GM19452 (cell line): ENCODE results near the gene STAT3.
"Not testable (repeated sequence)": the region's sequence is repeated elsewhere in the genome, so short reads cannot be mapped to it uniquely, and the experiment has no call there.

Source experiments
- ATAC-seq: cut with Tn5 transposase; IDR thresholded peaks from one replicate; pipeline ENCODE4 v1.9.1; 2021; ENCODE audit not compliant: unreplicated experiment

STAT3 gene

DNA sequence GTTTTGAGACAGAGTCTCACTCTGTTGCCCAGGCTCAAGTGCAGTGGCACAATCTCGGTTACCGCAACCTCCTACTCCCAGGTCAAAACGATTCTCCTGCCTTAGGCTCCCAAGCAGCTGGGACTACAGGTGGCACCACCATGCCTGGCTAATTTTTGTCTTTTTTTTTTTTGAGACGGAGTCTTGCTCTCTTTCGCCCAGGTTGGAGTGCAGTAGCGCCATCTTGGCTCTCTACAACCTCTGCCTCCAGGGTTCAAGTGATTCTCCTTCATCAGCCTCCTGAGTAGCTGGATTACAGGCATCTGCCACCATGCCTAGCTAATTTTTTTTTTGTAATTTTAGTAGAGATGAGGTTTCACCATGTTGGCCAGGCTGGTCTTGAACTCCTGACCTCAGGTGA is 70.3 kb downstream of the STAT3 start:
- ATAC-seq: not testable (repeated sequence)

DNA sequence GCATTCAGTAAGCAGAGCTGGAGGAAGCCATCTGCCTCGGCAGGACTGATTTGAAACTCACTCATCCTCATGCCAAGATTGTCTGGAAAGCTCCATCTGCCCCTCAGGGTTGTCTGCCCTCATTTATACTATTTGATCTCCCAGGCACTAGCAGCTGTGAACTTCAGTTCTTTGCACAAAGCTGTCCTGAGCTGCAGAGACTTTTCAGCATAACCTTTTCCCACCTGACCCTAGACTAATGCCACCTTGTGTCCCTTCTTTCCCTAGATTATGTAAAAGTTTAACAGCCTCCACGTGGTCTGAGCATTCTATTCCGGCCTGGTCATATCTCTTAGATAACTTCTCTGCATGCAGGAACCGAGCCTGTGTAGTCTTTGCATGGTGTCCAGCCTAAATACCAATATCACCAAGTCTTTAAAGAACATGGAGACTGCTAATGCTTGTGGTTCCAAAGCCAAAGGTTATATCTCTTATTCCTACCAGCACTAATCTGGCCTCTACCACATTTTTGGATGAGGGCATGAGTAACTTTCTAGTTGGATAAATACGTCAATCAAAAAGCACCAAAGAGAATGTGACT is 70.9 kb downstream of the STAT3 start:
- no peak for ATAC-seq

DNA sequence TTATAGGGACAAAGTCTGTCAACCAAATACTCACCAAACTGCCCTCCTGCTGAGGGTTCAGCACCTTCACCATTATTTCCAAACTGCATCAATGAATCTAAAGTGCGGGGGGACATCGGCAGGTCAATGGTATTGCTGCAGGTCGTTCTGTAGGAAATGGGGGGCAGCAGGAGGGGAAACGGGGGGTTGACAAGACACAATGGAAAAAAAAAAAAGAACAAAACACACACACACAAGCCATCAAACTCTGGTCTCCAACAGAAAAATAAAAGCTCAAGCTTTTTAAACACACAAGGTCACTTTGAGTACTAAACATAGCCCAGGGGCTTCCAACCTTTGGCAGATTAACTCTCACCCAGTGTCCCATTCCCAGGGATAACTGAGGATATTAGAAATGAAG is 71.5 kb downstream of the STAT3 start:
- no peak for ATAC-seq

DNA sequence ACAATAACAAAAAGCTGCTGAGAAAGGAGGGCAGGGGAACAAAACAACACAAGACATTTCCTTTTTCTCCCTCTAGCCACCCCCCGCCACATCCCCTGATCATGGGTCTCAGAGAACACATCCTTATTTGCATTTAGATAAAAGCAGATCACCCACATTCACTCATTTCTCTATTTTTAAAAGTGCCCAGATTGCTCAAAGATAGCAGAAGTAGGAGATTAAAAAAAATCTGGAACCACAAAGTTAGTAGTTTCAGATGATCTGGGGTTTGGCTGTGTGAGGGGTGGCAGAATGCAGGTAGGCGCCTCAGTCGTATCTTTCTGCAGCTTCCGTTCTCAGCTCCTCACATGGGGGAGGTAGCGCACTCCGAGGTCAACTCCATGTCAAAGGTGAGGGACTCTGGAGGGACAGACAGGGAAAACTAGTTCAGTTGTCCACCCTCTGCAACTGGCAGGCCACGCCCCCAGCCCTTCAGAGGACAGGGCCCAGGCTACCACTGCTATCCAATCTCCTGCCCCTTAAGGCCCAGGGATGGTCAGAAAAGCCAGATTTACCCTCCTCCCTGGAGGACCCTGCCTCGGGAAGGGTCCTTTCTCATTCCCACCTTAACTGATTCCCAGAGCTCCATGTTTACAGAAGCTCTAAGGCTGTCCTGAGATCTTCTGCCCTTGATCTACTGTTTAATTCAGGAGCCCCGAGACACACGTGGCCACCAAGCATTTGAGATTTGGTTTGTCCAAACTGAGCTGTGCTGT is 72.7 kb downstream of the STAT3 start:
- ATAC-seq: no peak

DNA sequence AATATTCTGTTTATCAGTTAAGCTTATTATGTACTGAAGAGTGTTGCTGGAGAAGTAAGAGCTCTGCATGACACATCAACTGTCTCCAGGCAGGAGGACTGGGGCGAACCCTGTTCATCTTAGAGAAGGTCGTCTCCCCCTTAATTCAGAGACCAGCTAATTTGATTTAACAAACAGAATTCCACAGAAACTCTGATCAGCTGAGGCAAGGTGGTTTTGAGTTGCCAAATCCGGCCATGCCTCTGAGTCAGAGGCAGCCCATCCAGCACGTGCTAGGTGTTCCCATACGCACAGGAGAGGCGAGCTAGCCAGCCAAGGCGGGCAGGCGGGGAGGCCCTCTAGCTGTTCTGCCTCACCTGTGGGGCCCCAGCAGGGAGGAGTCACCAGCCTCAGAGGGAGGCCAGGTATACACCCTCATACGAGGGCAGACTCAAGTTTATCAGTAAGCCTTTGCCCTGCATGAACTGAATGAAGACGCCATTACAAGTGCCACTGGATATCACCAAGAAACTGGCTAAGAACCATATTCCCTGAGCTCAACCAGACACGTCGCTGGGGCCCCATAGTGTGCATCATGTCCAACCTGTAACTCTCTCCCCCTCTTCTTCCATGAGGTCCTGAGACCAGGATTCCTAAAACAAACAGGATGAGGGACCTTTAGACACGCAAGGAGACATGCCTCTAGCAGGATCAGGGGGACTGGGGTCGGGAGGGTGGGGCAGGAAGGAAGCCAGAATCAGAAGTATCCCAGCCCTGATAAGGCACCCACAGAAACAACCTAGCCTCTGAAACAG is 74.3 kb downstream of the STAT3 start:
- ATAC-seq: no peak

DNA sequence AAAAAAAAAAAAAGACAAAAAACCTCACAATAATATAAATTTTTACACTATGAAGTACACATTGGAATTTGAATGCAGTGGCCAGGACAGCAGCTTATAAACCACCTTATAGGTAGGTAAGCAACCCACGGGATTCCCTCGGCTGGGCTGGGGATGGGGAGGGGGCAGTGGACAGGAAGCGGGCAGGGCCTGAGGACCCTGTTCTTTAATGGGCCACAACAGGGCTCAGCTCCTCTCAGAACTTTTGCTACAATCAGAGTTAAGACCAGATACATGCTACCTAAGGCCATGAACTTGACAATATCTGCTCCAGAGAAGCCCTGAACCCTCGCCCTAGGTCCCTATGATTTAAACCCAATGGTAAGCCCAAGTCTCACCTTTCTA is 74.9 kb downstream of the STAT3 start:
- ATAC-seq: no peak

DNA sequence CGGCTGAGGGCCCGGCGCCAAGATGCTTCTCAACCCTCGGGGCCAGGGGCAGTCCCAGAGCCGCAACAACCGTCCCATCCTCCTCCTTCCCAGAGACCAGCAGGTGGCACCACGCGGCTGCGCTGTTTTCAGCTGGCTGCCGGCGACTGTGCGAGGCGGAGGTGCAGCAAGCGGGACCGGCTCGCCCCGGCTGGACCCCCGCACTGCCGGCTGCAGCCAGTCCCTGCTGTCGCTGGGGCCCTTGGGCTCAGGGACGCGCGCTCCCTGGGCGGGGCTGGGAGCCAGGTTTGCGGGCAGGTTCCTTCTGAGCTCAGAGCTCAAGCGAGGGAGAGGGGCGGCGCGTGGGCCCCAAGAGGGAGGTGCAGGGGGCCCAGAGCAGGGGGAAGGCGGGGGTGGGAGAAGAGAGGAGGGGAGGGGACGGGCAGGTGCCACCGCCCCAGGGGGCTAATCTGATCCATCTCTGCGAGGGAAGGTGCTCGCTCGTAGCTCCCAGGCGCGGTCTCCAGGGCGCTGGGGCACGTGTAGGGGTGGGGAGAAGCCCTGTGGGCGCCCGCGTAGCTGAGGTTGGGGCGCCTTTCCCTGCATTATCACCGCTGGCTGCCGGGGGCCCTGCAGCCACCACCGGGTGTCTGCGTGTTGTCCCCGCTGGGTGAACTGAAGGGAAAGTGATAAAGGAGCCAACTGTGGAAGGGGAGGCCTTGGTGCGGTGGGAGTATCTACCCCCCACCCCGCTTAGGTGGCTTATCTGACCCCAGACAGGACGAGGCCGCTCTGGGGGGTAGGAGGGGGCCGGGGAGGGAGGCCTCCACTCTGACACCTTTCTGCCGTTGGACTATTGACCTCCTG is 75.7 kb downstream of the STAT3 start:
- ATAC-seq: no peak

DNA sequence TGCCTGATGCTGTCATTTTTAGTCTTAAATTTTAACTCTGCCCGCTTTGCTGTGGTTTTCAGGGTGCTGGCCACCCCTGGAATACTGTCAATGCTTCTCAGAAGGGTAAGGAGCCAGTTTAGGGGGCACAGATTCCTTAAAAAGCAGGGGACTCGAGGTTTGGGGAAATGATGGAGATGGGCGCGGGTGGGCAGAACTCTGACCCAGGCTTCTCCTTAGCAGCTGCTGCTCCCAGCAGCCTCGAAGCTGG is 76.3 kb downstream of the STAT3 start:
- ATAC-seq: no peak

DNA sequence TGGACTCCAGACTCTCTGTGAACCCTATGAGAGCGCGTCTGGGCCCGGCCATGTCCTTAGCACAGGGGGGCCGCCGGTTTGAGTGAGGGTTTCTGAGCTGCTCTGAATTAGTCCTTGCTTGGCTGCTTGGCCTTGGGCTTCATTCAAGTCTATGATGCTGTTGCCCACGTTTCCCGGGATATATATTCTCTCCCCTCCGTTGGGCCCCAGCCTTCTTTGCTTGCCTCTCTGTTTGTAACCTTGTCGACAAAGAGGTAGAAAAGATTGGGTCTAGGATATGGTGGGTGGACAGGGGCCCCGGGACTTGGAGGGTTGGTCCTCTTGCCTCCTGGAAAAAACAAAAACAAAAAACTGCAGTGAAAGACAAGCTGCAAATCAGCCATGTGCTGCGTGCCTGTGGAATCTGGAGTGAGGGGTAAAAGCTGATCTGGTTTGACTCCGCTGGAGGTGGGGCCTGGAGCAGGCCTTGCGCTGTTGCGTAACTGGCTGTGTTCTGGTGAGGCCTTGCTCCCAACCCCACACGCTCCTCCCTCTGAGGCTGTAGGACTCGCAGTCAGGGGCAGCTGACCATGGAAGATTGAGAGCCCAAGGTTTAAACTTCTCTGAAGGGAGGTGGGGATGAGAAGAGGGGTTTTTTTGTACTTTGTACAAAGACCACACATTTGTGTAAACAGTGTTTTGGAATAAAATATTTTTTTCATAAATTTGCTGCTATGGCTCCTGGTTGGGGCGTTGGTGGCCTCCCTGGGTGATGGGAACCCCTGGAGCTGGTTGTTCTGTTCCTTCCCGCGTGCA is 76.8 kb downstream of the STAT3 start:
- no peak for ATAC-seq

DNA sequence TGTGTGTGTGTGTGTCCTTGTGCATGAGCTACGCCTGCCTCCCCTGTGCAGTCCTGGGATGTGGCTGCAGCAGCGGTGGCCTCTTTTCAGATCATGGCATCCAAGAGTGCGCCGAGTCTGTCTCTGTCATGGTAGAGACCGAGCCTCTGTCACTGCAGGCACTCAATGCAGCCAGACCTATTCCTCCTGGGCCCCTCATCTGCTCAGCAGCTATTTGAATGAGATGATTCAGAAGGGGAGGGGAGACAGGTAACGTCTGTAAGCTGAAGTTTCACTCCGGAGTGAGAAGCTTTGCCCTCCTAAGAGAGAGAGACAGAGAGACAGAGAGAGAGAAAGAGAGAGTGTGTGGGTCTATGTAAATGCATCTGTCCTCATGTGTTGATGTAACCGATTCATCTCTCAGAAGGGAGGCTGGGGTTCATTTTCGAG is 77.4 kb downstream of the STAT3 start:
- no peak for ATAC-seq

DNA sequence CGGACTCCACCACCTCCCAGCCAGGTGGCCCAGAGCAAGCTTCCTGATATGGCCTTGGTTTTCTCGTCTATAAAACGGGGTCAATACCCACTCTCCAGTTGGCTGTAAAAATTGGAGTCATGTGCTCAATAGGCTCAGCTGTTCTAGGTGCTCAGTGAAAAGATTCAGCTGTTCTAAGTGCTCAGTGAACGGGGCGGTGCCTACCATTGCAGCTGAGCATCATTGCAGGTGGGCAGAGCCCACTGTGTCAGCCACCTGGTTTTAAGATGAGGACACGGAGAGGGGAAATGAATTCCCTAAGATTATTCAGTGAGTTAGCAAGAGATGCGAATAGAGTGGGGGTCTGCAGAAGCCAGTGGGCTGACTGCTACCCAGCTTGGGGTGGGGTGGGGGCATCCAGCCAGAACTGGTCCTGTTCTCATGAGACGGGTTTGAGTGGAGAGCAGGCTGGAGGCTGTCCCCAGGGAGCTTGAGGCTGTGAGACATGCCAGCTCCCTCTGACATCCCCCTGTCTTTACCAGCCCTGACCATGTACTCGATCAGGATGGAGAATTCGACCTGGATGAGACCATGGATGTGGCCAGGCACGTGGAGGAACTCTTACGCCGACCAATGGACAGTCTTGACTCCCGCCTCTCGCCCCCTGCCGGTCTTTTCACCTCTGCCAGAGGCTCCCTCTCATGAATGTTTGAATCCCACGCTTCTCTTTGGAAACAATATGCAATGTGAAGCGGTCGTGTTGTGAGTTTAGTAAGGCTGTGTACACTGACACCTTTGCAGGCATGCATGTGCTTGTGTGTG is 78.1 kb downstream of the STAT3 start:
- no peak for ATAC-seq

DNA sequence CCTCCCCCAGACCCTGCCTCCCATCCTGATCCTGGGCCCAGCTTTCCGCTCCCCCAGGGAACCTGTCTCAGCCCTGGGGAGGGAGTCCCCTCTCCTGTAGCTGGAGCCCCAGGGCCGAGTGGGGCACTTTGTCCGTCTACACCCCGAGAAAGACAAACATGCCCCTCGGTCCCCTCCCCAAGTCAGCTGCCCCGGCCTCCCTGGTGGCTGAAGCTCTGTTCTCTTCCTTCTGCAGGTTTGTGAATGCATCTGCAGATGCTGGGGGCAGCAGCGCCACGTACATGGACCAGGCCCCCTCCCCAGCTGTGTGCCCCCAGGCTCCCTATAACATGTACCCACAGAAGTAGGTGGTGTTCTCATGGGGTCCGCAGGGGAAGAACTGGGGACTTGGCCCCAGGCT is 79.1 kb downstream of the STAT3 start:
- no peak for ATAC-seq

DNA sequence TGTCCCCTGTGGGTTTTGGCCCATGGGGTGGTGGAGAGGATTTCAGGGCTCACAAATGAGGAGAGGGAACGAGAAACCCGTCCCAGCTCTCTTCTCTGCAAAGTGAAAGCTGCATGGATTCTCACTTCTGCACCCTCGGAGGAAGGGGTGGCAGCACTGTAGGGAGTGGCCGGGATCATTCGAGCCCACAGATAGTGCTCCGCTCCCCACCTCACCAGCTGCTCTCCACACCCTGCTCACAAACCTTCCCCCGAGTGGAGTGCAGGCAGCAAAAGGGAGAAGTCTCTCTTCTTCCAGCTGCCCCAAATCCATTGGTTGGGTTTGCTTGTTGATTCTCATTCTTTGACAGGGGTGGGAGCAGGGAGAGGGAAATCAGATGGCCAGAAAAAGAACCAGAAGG is 79.8 kb downstream of the STAT3 start:
- no peak for ATAC-seq

DNA sequence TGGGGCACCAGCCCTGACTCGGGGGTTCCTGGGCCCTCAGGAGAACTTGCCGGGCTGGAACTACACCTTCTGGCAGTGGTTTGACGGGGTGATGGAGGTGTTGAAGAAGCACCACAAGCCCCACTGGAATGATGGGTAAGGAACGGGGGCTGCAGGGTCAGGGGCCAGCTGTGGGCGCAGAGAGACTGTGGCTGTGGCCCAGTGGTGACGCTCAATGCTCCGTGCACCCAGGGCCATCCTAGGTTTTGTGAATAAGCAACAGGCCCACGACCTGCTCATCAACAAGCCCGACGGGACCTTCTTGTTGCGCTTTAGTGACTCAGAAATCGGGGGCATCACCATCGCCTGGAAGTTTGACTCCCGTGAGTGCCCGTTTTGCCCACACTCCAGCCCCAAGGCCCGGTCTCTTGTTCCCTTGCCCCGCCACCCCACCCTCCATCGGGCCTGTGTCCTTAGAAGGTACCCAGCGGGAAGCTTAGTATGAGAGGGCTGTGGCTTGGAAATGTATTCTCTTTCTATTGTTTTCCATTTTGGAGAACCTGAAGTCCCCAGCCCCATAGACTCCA is 80.8 kb downstream of the STAT3 start:
- ATAC-seq: no peak

DNA sequence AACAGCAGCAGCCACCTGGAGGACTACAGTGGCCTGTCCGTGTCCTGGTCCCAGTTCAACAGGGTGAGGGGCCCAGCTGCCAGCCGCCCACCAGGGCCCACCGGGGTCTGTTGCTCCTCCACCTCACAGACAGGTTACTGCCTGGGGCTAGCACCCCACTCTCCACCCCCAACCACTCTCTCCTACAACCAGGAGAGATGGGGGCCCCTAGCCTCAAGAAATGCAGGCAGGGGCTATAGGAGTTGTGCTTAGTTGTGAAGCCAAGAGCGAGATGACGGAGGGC is 81.9 kb downstream of the STAT3 start:
- no peak for ATAC-seq

DNA sequence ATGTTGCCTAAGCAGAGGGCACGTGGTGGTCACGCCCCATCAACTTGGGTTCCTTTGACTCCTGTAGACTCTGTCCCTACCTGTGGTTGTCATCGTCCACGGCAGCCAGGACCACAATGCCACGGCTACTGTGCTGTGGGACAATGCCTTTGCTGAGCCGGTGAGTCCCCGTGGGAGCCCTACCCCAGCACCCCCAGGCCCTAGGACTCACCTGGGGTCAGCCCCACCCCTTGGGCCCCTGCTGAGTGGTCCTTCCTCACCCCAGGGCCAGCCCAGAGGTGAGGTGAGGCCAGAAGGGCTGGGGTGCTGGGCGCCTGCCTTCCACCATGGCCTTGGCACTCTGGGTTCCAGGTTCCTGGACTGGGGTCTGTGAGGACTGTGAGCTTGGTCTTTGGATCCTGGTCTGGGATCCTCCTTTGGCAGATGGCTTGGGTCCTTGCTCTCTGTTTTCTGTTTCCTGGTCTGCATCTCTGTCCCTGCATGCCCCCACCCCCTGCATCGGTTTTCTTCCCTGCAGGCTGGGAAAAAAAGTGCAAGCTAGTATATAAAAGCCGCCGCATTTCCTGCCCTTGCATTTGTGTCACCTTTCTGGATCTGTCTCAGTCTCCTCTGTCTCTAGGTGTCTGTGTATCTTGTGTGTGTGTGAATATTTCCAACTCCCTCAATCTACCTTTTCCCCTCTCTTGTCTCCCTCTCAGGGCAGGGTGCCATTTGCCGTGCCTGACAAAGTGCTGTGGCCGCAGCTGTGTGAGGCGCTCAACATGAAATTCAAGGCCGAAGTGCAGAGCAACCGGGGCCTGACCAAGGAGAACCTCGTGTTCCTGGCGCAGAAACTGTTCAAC is 82.5 kb downstream of the STAT3 start:
- no peak for ATAC-seq

DNA sequence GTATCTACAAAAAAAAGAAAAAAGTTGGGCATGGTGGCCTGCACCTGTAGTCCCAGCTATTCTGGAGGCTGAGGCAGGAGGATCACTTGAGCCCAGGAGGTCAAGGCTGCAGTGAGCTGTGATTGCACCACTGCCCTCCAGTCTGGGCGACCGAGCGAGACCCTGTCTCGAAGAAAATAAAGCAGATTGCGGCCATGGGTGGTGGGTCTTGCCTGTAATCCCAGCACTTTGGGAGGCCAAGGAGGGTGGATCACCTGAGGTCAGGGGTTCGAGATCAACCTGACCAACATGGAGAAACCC is 83.3 kb downstream of the STAT3 start:
- not testable (repeated sequence) for ATAC-seq

DNA sequence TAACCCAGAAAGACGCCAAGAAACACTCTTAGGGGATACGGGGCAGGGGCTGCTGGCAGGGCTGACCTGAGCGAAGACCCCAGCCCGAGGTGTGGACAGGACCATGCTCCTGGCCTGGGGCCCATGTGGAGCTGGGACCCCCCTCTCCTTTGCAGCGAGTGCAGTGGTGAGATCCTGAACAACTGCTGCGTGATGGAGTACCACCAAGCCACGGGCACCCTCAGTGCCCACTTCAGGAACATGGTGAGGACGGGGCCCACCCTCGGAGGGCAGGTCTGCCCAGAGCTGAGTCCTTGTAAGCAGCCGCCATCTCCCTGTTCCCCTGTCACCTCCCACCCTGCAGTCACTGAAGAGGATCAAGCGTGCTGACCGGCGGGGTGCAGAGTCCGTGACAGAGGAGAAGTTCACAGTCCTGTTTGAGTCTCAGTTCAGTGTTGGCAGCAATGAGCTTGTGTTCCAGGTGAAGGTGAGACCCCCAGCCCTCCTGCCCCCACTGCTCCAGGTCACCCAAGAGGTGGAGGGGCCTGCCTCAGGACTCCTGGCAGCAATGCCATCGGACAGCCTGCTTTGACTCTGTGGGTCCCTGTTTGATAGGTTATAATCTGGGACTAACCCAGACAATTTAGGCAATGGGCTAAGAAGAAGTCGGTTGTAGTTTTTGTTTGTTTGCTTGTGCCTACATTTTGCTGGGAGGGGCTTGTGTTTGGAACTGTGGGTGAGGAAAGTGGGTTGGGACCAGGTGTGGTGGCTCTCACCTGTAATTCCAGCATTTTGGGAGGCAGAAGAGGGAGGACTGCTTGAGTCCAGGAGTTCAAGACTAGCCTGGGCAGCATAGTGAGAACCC is 83.8 kb downstream of the STAT3 start:
- no peak for ATAC-seq
